Right lung (tissue), 5 donors: Measurements from ENCODE around the gene HOXB8. TPM values are rescaled to one million over a fixed set of nuclear protein-coding genes. Genes with fewer than 3 reads are reported as not detected.

ENCODE experiments used
- DNase-seq, 2 donors: peaks; one replicate each; pipeline ENCODE4 v3.0.0-alpha.2; 2013
- polyA plus RNA-seq, 5 donors: library from polyadenylated mRNA; unstranded; fragments of 120-200 nt; gene quantifications; one replicate each; pipeline versions ENCODE4 v1.2.1 to v1.2.3, GENCODE V29; 2013; ENCODE audit warnings: inconsistent platforms in 1 of 5, low replicate concordance in 1 of 5; ENCODE audit not compliant: insufficient read length in 5 of 5, insufficient read depth in 1 of 5

The HOXB8 gene
- polyA plus RNA-seq, 5 donors = 0.33 to 0.70 (median 0.48) TPM

- no peak for DNase-seq
Observed at GRCh38 chr17:48610282-48611211, 4.5 kb downstream of the HOXB8 start, which contains the start of gene HOXB7. Gene HOXB7, minus strand, starts transcription at chr17:48611017. Its CDS starts 99 bp downstream, at chr17:48610918.

GRCh38 chr17:48609759-48610281, 5.3 kb downstream of the HOXB8 start:
- DNase-seq = no peak

GRCh38 chr17:48609033-48609432, 6.1 kb downstream of the HOXB8 start:
- no peak for DNase-seq

GRCh38 chr17:48608494-48608834, 6.6 kb downstream of the HOXB8 start:
- no peak for DNase-seq

GRCh38 chr17:48606892-48607614, 8.0 kb downstream of the HOXB8 start:
- no peak for DNase-seq

GRCh38 chr17:48605991-48606891, 8.9 kb downstream of the HOXB8 start:
- no peak for DNase-seq

GRCh38 chr17:48605409-48605919, 9.6 kb downstream of the HOXB8 start:
- DNase-seq = no peak

- no peak for DNase-seq
Observed at GRCh38 chr17:48604770-48605329, 10.2 kb downstream of the HOXB8 start, which contains the start of gene HOXB6. Gene HOXB6, minus strand, starts transcription at chr17:48604986. Its CDS starts 6,836 bp downstream, at chr17:48598150.

GRCh38 chr17:48603959-48604769, 10.9 kb downstream of the HOXB8 start:
- no peak for DNase-seq

- DNase-seq = no peak
Observed at GRCh38 chr17:48601539-48602425, 13.3 kb downstream of the HOXB8 start.

GRCh38 chr17:48601207-48601538, 13.9 kb downstream of the HOXB8 start:
- no peak for DNase-seq

GRCh38 chr17:48600244-48601098, 14.6 kb downstream of the HOXB8 start:
- DNase-seq = no peak

- DNase-seq = no peak
Observed at GRCh38 chr17:48599354-48599753, 15.7 kb downstream of the HOXB8 start.

GRCh38 chr17:48598736-48599135, 16.4 kb downstream of the HOXB8 start:
- no peak for DNase-seq

GRCh38 chr17:48597778-48598631, 17.1 kb downstream of the HOXB8 start:
- DNase-seq = peak; percentile 86 to 90

GRCh38 chr17:48597528-48597777, 17.6 kb downstream of the HOXB8 start:
- no peak for DNase-seq
